Activated T-cell treated with anti-CD3 and anti-CD28 coated beads, Interleukin-2, amount 50 U/mL, for 24 hours (primary cell): Measurements from ENCODE around the gene SFPQ.
"Not testable (repeated sequence)": the region's sequence is repeated elsewhere in the genome, so short reads cannot be mapped to it uniquely, and the experiment has no call there.

Experiments
- DNase-seq: peaks from one replicate; pipeline ENCODE4 v3.0.0-alpha.2; 2020
- H3K27ac Mint-ChIP-seq: 2 replicates; pipeline ENCODE4 v1.8.0; 2020; ENCODE audit warnings: mild to moderate bottlenecking, mixed read lengths
- H3K27me3 Mint-ChIP-seq: 2 replicates; pipeline ENCODE4 v1.8.0; 2020; ENCODE audit warnings: mixed read lengths
- H3K36me3 Mint-ChIP-seq: 2 replicates; pipeline ENCODE4 v1.8.0; 2020; ENCODE audit warnings: low read depth, mixed read lengths
- H3K4me1 Mint-ChIP-seq: 2 replicates; pipeline ENCODE4 v1.8.0; 2020; ENCODE audit warnings: low read depth, mixed read lengths
- H3K4me3 Mint-ChIP-seq: 2 replicates; pipeline ENCODE4 v1.8.0; 2020; ENCODE audit warnings: mild to moderate bottlenecking, moderate library complexity, mixed read lengths
- H3K9me3 Mint-ChIP-seq: 2 replicates; pipeline ENCODE4 v1.8.0; 2020; ENCODE audit warnings: mixed read lengths

The SFPQ gene, protein sequence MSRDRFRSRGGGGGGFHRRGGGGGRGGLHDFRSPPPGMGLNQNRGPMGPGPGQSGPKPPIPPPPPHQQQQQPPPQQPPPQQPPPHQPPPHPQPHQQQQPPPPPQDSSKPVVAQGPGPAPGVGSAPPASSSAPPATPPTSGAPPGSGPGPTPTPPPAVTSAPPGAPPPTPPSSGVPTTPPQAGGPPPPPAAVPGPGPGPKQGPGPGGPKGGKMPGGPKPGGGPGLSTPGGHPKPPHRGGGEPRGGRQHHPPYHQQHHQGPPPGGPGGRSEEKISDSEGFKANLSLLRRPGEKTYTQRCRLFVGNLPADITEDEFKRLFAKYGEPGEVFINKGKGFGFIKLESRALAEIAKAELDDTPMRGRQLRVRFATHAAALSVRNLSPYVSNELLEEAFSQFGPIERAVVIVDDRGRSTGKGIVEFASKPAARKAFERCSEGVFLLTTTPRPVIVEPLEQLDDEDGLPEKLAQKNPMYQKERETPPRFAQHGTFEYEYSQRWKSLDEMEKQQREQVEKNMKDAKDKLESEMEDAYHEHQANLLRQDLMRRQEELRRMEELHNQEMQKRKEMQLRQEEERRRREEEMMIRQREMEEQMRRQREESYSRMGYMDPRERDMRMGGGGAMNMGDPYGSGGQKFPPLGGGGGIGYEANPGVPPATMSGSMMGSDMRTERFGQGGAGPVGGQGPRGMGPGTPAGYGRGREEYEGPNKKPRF

DNA sequence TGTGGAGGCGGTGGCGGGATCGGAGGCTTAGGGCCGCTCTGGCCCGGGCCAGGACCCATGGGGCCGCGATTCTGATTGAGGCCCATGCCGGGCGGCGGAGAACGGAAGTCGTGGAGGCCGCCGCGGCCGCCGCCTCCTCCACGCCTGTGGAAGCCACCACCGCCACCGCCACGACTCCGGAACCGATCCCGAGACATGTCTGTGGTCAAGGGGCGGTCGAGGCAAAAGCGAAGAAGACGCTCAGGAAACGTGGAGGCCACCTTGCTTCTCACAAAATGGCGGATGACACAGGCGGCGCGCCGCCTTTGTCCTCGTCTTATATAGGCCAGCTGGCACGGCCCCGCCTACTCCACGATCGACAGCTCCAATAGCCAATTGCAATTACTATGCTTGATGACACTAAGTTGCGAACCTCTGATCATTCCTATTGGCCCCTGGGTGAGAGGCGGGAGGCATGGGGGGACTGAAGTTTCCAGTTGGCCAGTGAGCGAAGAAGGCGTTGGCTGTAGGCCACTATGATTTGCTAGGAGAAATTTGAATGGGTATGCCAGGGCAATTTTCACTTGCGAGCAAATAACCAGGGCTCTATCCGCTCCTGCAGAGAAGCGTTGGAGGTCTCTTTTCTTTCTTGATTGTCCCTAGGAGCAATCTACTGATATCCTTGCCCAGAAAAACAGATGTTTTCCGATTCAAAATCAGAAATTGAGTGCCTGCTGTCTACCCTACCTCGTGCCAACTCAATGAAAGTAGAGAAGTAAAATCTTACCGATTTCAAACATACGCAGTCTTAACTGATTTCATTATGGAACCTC, at the start of gene SFPQ:
Gene SFPQ (minus strand): TSS at position 293 of the 812 bp plus-strand sequence. CDS start 96 bp downstream, at position 197.
- H3K9me3 Mint-ChIP-seq = no peaks in the 10 kb centered on the region
- peak within 1 kb of the TSS; percentile 99 for H3K27ac Mint-ChIP-seq
- peaks cover 43% of the 10 kb centered on the region for H3K36me3 Mint-ChIP-seq
- H3K27me3 Mint-ChIP-seq = no peaks in the 10 kb centered on the region
- peaks cover 37% of the 10 kb centered on the region for H3K4me1 Mint-ChIP-seq
- peak within 1 kb of the TSS; percentile 95 for H3K4me3 Mint-ChIP-seq
- peak; percentile 100 for DNase-seq

DNA sequence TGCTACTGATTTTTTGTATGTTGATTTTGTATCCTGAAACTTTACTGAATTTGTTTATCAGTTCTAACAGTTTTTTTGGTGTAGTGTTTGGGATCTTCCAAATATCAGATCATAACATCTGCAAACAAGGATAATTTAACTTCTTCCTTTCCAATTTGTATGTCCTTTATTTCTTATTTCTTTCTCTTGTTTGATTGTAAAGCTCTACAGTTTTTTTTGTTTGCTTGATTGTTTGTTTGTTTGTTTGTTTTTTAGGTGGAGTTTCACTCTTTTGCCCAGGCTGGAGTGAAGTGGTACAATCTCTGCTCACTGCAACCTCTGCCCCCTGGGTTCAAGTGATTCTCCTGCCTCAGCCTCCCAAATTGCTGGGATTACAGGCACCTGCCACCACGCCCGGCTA, 43.8 kb upstream of the SFPQ start:
- H3K27ac Mint-ChIP-seq, H3K27me3 Mint-ChIP-seq, H3K36me3 Mint-ChIP-seq, DNase-seq, H3K4me3 Mint-ChIP-seq, H3K4me1 Mint-ChIP-seq, H3K9me3 Mint-ChIP-seq: not testable (repeated sequence)

DNA sequence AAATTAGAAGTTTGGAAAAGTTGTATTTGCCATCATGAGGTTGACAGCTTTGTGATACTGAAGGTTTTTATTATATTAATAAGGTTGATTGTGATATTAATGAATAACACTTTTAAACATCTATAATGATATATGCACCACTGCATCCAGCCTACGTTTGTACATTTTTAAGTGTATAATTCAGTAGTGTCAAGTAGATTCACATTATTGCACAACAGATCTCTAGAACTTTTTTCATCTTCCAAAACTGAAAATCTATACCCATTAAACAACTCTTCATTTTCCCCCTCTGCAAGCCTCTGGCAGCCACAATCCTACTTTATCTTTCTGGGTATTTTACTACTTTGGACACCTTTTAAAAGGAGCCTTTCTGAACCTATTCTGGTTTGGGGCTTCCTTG, 38.3 kb upstream of the SFPQ start:
- no peaks in the 10 kb centered on the region for H3K9me3 Mint-ChIP-seq
- no peaks in the 10 kb centered on the region for H3K27me3 Mint-ChIP-seq

DNA sequence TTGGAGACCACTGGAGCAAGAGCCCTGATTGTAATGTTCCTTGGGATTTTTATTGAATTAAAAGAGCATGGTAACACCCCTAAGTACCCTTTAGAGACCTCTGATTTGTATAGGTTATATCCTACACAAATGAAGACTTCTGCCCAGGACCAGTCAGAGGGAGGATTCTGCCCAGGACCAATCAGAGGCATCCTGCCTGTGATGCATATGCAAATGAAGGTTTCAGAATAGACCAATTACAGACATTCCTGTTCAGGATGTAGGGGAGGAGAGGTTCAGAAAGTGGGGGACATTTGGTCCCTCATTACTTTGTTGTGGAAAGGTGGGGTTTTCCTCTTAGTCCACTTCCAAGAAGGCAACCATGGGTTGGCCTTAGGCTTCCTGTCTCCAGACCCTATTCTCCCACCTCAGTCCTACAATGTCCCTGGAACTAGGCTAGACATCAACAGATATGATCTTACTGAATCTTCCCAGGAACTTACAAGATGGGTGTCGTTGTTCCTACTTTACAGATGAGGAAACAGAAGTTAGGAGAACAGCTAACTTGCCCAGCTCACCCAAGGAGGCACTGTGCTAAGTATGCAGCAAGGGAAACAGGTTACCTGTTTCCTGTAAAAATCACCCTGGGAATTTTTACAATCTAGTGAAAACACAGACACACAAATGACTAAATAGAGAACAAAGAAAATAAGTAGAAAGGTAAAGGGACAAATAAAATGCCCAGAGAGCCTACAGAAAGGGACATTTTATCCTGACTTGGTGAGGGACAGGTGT, 36.8 kb upstream of the SFPQ start:
- Mint-ChIP-seq H3K36me3 (no peaks in the 10 kb centered on the region), H3K4me1 (peaks cover 4% of the 10 kb centered on the region), H3K27ac (no peak overlapping the region), H3K9me3 (no peaks in the 10 kb centered on the region), H3K4me3 (no peak overlapping the region), H3K27me3 (no peaks in the 10 kb centered on the region)
- no peak for DNase-seq

More for the DNA sequence above, 38.3 kb upstream of the SFPQ start:
- Mint-ChIP-seq H3K4me1 (peaks cover 4% of the 10 kb centered on the region), H3K4me3 (no peak overlapping the region), H3K27ac (no peak overlapping the region), H3K36me3 (no peaks in the 10 kb centered on the region)
- no peak for DNase-seq

DNA sequence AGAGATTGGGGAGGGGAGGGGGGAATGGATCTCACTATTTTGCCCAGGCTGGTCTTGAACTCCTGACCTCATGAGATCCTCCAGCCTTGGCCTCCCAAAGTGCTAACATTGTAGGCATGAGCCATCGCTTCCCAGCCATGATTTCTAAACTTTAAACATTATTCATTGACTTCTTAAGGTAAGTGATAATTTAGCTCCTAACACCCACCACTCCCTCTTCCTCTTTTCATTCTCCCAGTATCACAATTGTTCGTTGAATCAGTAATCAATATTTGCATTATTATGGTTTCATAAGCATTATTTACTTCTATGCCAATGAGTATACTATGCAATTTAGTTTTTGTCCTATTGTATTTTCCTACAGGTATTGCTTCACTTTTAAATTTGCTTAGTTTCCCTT, 33.6 kb upstream of the SFPQ start:
- no peaks in the 10 kb centered on the region for H3K9me3 Mint-ChIP-seq
- H3K27ac Mint-ChIP-seq = no peak overlapping the region
- H3K4me3 Mint-ChIP-seq = no peak overlapping the region
- no peaks in the 10 kb centered on the region for H3K36me3 Mint-ChIP-seq
- H3K27me3 Mint-ChIP-seq = no peaks in the 10 kb centered on the region
- peaks cover 4% of the 10 kb centered on the region for H3K4me1 Mint-ChIP-seq
- no peak for DNase-seq

DNA sequence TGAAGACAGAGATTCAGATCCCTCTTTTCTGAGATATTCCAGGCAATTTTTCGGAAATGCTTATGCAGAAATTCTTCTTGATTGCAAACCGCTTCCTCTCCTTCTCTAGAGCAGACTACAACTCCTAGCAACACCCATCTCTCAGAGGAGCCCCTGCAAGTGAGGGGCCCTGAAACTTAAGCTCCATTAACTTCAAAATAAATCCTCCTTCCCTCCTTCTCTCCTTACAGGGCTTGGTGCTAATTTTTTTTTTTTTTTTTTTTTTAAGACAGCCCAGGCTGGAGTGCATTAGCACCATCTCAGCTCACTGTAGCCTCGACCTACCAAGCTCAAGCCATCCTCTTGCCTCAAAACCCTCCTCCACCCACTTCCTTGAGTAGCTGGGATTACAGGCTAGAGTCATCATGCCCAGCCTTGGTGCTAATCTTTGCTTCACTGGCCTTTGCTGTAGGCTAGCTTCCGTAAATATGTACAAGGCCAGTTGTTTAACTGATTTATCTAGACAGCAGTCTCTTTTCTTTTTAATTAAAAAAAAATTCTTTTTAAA, 30.2 kb upstream of the SFPQ start:
- Mint-ChIP-seq H3K36me3 (no peaks in the 10 kb centered on the region), H3K4me1 (no peaks in the 10 kb centered on the region)

DNA sequence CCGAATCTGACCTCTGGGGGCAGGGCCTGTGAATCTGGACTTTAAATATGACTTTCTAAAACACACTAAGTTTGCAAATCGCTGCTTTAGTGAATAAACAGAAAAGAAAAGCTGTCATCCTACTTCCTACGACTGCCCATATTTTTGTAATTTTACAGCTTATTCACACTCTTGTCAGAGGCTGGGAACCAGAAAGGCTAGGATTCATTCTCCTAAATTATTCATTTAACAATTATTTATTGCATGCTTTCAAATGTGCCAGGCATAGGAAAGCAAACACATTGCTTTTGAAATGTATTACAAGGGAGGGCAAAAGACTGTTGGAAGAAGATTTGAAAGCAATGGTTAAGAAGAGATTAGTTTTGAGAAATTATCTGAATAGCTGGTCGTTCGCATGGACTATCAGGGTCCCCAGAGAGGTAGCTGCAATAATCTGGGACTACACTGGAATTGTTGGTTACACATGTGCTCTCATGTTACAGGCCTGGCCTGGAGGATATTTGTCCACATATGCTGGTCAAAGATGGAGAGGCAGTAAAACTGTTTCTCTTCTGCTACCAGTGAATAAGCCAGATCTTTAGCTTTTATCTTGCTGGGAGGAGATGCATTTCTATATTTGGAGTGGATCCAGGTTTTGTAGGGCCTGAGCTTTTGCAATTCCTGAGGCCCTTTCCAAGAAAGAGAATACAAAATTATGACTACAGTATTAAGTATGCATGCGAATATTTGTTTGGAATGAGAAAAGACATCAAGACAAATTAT, 29.6 kb upstream of the SFPQ start:
- Mint-ChIP-seq H3K27me3 (no peaks in the 10 kb centered on the region), H3K27ac (no peak overlapping the region), H3K4me1 (no peaks in the 10 kb centered on the region), H3K4me3 (no peak overlapping the region), H3K36me3 (no peaks in the 10 kb centered on the region), H3K9me3 (no peaks in the 10 kb centered on the region)
- no peak for DNase-seq

More for the DNA sequence above, 30.2 kb upstream of the SFPQ start:
- Mint-ChIP-seq H3K27ac (no peak overlapping the region), H3K9me3 (no peaks in the 10 kb centered on the region), H3K4me3 (no peak overlapping the region), H3K27me3 (no peaks in the 10 kb centered on the region)
- no peak for DNase-seq

DNA sequence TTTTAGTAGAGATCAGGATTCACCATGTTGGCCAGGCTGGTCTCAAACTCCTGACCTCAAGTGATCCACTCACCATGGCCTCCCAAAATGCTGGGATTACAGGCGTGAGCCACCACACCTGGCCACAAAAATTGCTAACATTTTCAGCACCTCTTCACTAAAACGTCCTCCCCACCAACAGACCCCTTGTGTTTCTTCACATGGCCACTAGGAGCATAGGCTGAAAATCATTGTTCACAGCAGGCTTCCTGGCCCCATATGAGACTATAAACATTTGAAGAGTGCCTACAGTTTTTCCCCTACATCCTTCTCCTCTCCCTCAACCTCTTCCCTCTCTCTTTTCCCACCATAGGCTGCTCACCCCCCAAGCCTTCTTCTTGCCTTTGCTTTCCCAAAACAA, 28.0 kb upstream of the SFPQ start:
- Mint-ChIP-seq H3K4me1 (no peaks in the 10 kb centered on the region), H3K27me3 (no peaks in the 10 kb centered on the region), H3K4me3 (no peak overlapping the region), H3K27ac (no peak overlapping the region), H3K36me3 (no peaks in the 10 kb centered on the region), H3K9me3 (no peaks in the 10 kb centered on the region)
- no peak for DNase-seq

DNA sequence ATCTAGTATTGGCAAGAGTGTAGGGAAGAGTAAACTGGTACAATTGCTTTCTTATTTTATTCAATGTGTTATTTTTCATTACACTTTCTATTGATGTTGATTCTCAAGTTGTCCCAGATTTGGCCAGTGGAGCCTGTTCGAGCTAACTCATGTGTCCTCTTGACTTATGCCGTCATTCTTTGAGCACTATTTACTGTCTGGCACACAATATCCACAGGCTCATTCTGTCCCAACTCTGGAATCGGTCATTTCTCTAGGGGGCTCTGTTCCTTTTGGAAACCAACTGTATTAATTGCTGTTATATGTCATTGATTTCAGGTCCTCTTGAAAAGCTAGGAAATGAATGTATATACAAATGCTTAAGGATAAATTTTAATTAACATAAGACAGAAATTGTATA, 22.4 kb upstream of the SFPQ start:
- H3K9me3 Mint-ChIP-seq = no peaks in the 10 kb centered on the region
- DNase-seq = no peak
- H3K4me3 Mint-ChIP-seq = no peak overlapping the region
- H3K4me1 Mint-ChIP-seq = peaks cover 6% of the 10 kb centered on the region
- H3K36me3 Mint-ChIP-seq = no peaks in the 10 kb centered on the region
- no peaks in the 10 kb centered on the region for H3K27me3 Mint-ChIP-seq
- no peak overlapping the region for H3K27ac Mint-ChIP-seq

DNA sequence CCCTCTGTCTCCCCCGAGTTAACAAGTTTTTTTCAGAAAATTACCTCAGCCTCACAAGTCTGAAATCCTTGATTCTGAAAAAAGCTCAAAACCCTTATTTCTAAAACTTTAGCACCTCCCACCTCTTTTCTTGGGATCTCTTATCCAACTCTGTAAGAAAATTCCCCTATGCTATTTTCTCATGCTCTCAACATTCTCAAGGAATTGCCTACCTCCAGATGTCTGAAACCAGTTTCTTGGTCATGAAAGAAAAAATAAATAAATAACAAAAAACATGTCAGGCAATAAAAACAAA, 18.1 kb upstream of the SFPQ start:
- Mint-ChIP-seq H3K4me1 (peaks cover 6% of the 10 kb centered on the region), H3K4me3 (no peak overlapping the region), H3K36me3 (no peaks in the 10 kb centered on the region), H3K27ac (no peak overlapping the region), H3K27me3 (peaks cover under 1% of the 10 kb centered on the region), H3K9me3 (no peaks in the 10 kb centered on the region)
- DNase-seq = no peak

DNA sequence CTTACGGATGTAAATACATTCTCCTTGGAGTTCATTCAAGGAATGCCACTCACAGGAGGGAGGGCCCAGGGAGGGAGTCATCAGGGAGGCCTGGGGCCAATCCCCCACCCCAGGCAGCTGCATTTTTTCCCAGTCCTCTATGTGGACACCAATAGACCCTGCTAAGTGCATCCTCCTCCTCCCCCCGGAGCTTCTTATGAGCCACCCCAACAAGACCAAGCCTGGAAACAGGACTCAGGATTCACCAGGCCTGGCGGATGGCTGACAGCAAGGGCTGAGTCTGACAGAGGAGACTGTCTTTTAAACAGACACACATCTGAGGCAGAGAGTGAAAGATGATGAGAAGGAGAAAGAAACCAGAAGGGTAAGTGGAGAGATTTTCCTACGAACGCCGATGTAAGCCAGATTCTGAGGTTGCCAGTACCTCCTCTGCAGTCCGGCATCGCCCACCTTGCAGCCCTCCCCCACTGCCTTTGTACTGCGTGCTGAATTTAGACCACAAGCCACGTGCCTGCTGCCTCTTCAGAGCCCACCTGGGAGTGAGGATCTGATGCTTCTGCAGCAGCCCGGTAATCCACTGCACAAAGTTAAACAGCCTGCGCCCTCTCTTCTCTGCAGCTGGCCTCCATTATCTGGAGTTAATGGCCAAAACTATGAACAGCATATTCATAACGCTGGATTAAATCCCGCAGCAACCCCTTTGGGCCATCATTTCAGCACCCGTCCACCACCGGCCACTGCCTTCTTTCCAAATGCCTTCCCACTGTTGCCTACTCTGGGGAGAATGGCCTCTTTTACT, 17.6 kb upstream of the SFPQ start:
- H3K36me3 Mint-ChIP-seq = no peaks in the 10 kb centered on the region
- no peak for DNase-seq
- H3K27me3 Mint-ChIP-seq = peaks cover 3% of the 10 kb centered on the region
- no peak overlapping the region for H3K4me3 Mint-ChIP-seq
- H3K4me1 Mint-ChIP-seq = peaks cover 6% of the 10 kb centered on the region
- no peak overlapping the region for H3K27ac Mint-ChIP-seq
- H3K9me3 Mint-ChIP-seq = no peaks in the 10 kb centered on the region

DNA sequence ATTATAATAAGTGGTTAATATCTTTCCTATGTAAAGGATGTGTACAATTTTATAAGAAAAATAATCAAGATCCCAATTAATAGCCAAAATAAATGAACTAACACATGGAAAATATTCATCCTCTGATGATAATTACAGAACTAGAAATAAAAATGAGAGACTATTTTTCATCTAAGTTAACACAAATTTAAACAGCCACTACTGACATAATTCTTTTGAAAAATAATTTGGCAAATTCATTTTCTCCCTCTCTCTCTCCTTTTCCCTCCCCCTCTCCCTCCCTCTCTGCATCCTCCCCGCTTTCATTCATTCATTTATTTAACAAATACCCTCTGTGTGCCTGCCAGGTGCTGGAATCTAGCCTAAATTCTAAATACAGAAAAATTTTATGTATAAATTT, 10.3 kb upstream of the SFPQ start:
- no peaks in the 10 kb centered on the region for H3K36me3 Mint-ChIP-seq
- H3K27ac Mint-ChIP-seq = no peak overlapping the region
- H3K4me1 Mint-ChIP-seq = peaks cover 8% of the 10 kb centered on the region
- DNase-seq = no peak
- H3K27me3 Mint-ChIP-seq = peaks cover 3% of the 10 kb centered on the region
- no peak overlapping the region for H3K4me3 Mint-ChIP-seq
- no peaks in the 10 kb centered on the region for H3K9me3 Mint-ChIP-seq
